AG09319 (cell line): ENCODE results near the gene KCNQ2.
"Not testable (repeated sequence)": the region's sequence is repeated elsewhere in the genome, so short reads cannot be mapped to it uniquely, and the experiment has no call there.

Experiments
- DNase-seq: peaks from one replicate; pipeline ENCODE4 v3.0.0-alpha.2; 2010; ENCODE audit warnings: low read depth; ENCODE audit errors: extremely low read depth
- TF ChIP-seq, protein P1 (sequence below): IDR thresholded peaks from 2 replicates; pipeline ENCODE4 v1.5.1; 2011; ENCODE audit warnings: low read depth, mild to moderate bottlenecking, inconsistent platforms, low read length, moderate library complexity

The KCNQ2 gene

DNA sequence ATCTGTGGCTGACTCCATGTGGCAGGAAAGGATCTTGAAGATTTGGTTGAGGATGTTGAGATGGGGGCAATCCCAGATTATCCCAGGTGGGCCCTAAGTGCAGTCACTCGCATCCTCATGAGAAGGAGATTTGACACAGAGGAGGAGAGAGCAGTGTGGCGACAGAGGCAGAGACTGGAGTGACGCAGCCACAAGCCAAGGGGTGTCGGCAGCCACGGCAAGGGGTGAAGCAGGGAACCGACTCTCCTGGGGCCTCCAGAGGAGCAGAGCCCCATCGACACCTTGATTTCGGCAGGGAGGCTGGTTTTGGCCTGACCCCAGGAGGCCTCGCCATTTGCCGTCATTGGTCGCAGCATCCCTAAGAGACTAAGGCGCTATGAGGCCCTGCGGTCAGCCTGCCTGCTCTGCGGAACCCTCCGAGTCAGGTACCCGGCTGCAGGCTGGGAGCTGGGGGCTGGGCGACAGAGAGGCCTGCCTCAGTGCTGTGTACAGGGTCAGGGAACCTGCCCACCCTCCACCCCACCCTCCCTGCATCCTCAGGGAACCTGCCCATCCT is 13.9 kb upstream of the KCNQ2 start:
- DNase-seq: no peak
- TF ChIP-seq, protein P1, sequence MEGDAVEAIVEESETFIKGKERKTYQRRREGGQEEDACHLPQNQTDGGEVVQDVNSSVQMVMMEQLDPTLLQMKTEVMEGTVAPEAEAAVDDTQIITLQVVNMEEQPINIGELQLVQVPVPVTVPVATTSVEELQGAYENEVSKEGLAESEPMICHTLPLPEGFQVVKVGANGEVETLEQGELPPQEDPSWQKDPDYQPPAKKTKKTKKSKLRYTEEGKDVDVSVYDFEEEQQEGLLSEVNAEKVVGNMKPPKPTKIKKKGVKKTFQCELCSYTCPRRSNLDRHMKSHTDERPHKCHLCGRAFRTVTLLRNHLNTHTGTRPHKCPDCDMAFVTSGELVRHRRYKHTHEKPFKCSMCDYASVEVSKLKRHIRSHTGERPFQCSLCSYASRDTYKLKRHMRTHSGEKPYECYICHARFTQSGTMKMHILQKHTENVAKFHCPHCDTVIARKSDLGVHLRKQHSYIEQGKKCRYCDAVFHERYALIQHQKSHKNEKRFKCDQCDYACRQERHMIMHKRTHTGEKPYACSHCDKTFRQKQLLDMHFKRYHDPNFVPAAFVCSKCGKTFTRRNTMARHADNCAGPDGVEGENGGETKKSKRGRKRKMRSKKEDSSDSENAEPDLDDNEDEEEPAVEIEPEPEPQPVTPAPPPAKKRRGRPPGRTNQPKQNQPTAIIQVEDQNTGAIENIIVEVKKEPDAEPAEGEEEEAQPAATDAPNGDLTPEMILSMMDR: no peak

DNA sequence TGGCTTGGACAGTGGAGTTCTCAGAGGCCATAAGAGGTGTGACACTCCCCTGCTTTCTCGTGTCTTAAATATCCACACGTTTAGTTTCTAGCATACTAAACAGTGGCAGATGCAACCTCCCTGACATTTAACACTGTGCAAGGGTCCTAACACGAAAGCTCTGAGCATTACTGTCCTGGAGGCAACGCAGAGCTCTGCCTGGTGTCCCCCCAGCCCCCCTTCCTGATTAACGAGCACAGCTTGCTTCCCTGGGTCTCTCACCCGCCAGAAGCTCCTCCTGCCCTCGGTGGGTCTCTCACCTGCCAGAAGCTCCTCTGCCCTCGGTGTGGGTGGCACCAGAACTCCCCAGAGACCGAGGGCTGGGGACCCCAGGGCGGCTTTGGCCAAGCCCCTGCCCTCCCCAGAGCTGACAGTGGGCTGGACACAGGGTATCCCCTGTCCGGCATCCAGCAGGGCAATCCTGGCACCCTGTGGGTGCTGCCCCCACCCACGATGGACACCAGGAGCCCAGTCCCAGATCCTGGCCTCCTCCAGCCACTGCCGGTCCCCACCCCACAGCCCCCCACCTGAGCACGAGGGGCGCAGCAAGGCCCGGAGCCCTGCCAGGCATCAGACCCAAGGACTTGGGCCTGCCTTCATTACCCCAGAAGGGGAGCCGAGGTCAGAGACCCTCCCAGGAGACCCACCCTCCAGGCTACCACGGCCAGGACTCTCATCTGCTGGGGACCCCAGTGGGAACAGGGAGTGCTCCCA is 12.4 kb upstream of the KCNQ2 start:
- TF ChIP-seq, protein P1: no peak
- DNase-seq: no peak

DNA sequence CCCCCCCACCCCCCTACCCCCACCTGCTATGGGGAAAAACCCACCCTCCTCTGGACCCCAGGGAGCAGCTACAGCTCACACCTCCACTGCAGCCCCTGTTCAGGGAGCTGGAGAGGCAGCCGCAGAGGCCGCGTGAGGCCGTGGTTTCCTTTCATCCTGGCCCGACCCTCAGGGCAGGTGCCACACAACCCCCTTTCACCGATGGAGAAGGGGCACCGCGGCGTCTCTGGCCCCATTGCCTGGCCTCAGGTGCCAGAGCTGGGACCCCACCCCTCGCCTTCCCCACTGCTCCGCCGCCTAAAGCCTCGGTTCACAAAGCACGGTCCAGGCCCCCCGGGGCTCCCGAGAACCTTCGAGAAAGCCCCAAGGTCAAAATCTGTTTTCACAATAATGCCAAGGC is 11.8 kb upstream of the KCNQ2 start:
- DNase-seq: no peak
- TF ChIP-seq, protein P1: no peak

DNA sequence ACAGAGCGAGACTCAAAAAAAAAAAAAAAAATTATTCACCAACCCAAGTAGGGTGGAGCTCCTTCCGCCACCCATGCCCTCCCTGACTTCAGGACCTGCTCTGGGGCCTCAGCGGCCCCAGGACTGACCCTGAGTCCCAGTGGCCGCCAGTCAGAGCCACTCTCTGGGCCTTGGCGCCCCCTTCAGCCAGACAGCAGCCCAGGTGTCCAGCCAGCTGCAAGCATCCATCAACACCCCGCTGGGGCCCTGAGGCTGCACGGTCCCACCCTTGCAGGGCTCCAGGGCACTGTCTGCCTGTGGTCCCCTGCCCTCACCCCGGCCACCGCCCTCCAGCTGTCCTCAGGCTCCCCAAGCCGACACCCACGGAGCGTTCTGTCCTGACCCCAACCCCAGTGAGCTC is 11.4 kb upstream of the KCNQ2 start:
- no peak for DNase-seq
- TF ChIP-seq, protein P1: no peak; the same call in 1 of the 2 replicates

DNA sequence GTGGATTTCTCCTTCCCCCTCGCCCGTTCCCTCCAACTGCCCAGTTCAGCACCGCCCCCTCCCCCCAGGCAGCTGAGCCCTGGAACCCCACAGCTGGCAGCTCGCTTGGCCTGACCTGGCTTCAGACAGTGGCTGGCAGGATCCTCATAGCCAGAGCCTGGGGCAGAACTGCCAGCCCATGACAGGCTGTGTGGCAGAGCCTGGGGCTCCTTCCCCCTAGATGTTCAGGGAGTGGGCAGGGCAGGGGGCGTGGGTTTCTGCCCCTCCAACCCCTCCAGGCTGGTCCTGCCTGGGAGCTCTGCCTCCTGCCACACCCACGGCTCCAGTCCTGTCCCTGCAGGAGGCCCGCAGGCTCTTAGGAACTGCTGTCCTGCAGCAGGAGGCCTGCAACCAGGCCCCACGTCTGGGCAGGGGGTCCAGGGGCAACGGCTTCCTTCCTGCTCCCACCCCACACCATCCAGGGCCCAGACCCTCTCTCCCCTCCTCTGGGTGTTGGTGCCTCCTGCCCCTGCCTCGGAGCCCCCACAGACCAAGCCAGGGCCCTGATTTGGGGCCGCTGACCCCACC is 9.6 kb upstream of the KCNQ2 start:
- TF ChIP-seq, protein P1: no peak
- no peak for DNase-seq

DNA sequence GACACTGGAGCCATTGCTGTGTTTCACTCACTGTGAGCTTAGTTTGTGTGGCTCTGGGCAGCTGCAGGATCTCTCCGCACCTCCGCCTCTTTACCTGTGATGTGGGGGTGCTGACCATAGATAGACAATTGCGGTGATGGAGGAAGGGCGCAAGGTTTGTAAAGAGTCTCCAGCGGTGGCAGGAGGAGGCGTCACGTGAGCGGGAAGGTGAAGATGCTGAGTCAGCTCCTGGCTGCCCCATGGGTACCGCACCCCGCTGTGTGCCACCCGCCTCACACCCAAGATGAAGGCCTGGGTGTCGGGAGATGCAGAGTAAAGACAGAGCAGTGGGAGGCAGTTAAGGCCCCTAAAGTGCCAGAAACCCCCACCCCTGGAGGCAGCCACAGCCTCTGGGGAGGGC is 9.0 kb upstream of the KCNQ2 start:
- DNase-seq: no peak
- TF ChIP-seq, protein P1: no peak

DNA sequence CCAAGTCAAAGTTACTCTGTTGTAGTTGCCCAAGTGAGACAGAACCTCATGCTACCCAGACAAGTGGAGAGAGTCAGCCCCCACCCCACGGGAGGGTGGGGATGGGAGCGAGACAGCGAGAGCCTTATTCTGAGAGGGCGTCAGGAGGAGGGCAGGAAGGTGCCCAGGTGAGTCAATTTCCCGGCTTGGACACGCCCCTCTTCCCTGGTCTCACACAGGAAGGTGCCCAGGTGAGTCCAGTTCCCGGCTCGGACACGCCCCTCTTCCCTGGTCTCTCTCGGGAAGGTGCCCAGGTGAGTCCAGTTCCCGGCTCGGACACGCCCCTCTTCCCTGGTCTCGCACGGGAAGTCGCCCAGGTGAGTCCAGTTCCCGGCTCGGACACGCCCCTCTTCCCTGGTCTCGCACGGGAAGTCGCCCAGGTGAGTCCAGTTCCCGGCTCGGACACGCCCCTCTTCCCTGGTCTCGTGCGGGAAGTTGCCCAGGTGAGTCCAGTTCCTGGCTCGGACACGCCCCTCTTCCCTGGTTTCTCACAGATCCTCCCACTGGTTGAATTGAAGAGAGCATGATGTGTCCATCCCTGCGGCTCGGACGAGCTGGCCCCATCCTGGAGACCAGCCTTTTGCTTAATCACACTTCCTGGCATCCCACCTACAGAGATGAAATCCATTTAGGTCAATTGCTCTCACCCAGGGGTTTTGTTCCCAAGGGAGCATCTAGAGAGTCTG is 7.4 kb upstream of the KCNQ2 start:
- DNase-seq: not testable (repeated sequence)
